Left lung (tissue), 10 donors: Measurements from ENCODE around the gene FAM240A. TPM values are rescaled to one million over a fixed set of nuclear protein-coding genes. Genes with fewer than 3 reads are reported as not detected.

ENCODE experiments used
- ATAC-seq: fragments of 200-7000 bp; cut with Tn5 transposase; one replicate; pipeline ENCODE4 v1.9.1; 2020; ENCODE audit warnings: moderate library complexity
- DNase-seq, 4 donors: peaks; one replicate each; pipeline ENCODE4 v3.0.0-alpha.2; 2013 to 2020
- H3K27ac ChIP-seq, 2 donors: fragments of 200-600 bp; sonication (generic) in 1 of 2; one replicate each; pipeline versions ENCODE4 v1.5.0 to v1.8.0; 2020 to 2021
- H3K27me3 ChIP-seq, 2 donors: fragments of 200-600 bp; sonication (generic) in 1 of 2; one replicate each; pipeline versions ENCODE4 v1.5.0 to v1.8.0; 2020 to 2021
- H3K36me3 ChIP-seq, 2 donors: fragments of 200-600 bp; sonication (generic) in 1 of 2; one replicate each; pipeline versions ENCODE4 v1.5.0 to v1.8.0; 2020 to 2021
- H3K4me1 ChIP-seq, 2 donors: fragments of 200-600 bp; one replicate each; pipeline ENCODE4 v1.8.0; 2021
- H3K4me3 ChIP-seq, 2 donors: fragments of 200-600 bp; sonication (generic) in 1 of 2; one replicate each; pipeline versions ENCODE4 v1.5.0 to v1.8.0; 2020 to 2021; ENCODE audit warnings: mild to moderate bottlenecking in 1 of 2
- H3K9me3 ChIP-seq, 2 donors: fragments of 200-600 bp; sonication (generic) in 1 of 2; one replicate each; pipeline versions ENCODE4 v1.5.0 to v1.8.0; 2020 to 2021
- CTCF ChIP-seq, 2 donors: fragments of 200-600 bp; sonication (generic) in 1 of 2; IDR thresholded peaks; one replicate each; pipeline versions ENCODE4 v1.5.0 to v1.8.0; 2021; ENCODE audit warnings: antibody characterized with exemption in 2 of 2
- intact Hi-C, 2 donors: fragments of 100-400 bp; cut with DNase I; formaldehyde crosslinking; loops; one replicate each; pipeline versions ENCODE4 v1.11.2 to v1.14.2; 2022
- polyA plus RNA-seq, 6 donors: library from polyadenylated mRNA; unstranded; fragments of 120-200 nt; gene quantifications; one replicate each; pipeline ENCODE4 v1.2.1, GENCODE V29; 2013; ENCODE audit not compliant: insufficient read length in 6 of 6
- total RNA-seq, 2 donors: library from RNA; stranded (reverse); fragmentation: NEBNext Ultra II Directional; extraction: Animal tissue kit (Norgen Biotek cat#: 25700); gene quantifications; one replicate each; pipeline ENCODE4 v1.2.1, GENCODE V29; 2021
- donor health status: DM: no; HTN: yes; CAD: no.
- donor health status: DM: no; HTN: no; CAD: no.

Gene FAM240A
- total and polyA plus RNA-seq, 8 donors = not detected

GRCh38 chr3:46665763-46666452, 53.6 kb downstream of the FAM240A start:
- Histone ChIP-seq H3K27ac (no peak overlapping the region), H3K4me3 (no peak overlapping the region), H3K36me3 (peaks cover 0 to 5% of the 10 kb centered on the region in 2 donors), H3K4me1 (peaks cover 0 to 5% of the 10 kb centered on the region in 2 donors), H3K27me3 (no peaks in the 10 kb centered on the region), H3K9me3 (no peaks in the 10 kb centered on the region)
- no peak for TF ChIP-seq CTCF (IDR thresholded peaks at IDR 0.05)
- ATAC-seq (no peak), DNase-seq (no peak)
- intact Hi-C loops = no loop called here

GRCh38 chr3:46666453-46666845, 54.1 kb downstream of the FAM240A start:
- intact Hi-C loops = no loop called here
- H3K36me3 ChIP-seq = peaks cover 0 to 10% of the 10 kb centered on the region in 2 donors
- DNase-seq (peak in 2 of 4 donors; percentile 26 to 28), ATAC-seq (peak; percentile 5)
- no peaks in the 10 kb centered on the region for H3K9me3 ChIP-seq
- no peak overlapping the region for H3K27ac ChIP-seq
- no peaks in the 10 kb centered on the region for H3K27me3 ChIP-seq
- no peak for TF ChIP-seq CTCF (IDR thresholded peaks at IDR 0.05)
- no peak overlapping the region for H3K4me3 ChIP-seq
- peaks cover 0 to 5% of the 10 kb centered on the region in 2 donors for H3K4me1 ChIP-seq

- TF ChIP-seq CTCF (IDR thresholded peaks at IDR 0.05) = no peak
- no peak overlapping the region for H3K27ac ChIP-seq
- intact Hi-C loops = no loop called here
- H3K4me3 ChIP-seq = no peak overlapping the region
- no peaks in the 10 kb centered on the region for H3K9me3 ChIP-seq
- peaks cover 0 to 16% of the 10 kb centered on the region in 2 donors for H3K36me3 ChIP-seq
- ATAC-seq (no peak), DNase-seq (peak in 2 of 4 donors; percentile 17 to 49)
- no peaks in the 10 kb centered on the region for H3K27me3 ChIP-seq
- peaks cover 0 to 5% of the 10 kb centered on the region in 2 donors for H3K4me1 ChIP-seq
These were observed 54.8 kb downstream of the FAM240A start for GRCh38 chr3:46667061-46667621.

GRCh38 chr3:46667657-46668056, 55.3 kb downstream of the FAM240A start:
- peak in 2 of 4 donors; percentile 20 to 66 for DNase-seq
- no peaks in the 10 kb centered on the region for H3K9me3 ChIP-seq
- no peak overlapping the region for H3K27ac ChIP-seq
- no peak for ATAC-seq
- peaks cover 0 to 16% of the 10 kb centered on the region in 2 donors for H3K36me3 ChIP-seq
- TF ChIP-seq CTCF (IDR thresholded peaks at IDR 0.05) = no peak
- no peak overlapping the region for H3K4me3 ChIP-seq
- intact Hi-C loops = no loop called here
- H3K4me1 ChIP-seq = peaks cover 0 to 5% of the 10 kb centered on the region in 2 donors
- no peaks in the 10 kb centered on the region for H3K27me3 ChIP-seq

- Histone ChIP-seq H3K9me3 (no peaks in the 10 kb centered on the region), H3K4me1 (peaks cover 0 to 4% of the 10 kb centered on the region in 2 donors), H3K27ac (no peak overlapping the region), H3K27me3 (no peaks in the 10 kb centered on the region), H3K4me3 (no peak overlapping the region), H3K36me3 (peaks cover 0 to 19% of the 10 kb centered on the region in 2 donors)
- DNase-seq = peak in 2 of 4 donors; percentile 31 to 69
- no peak for TF ChIP-seq CTCF (IDR thresholded peaks at IDR 0.05)
- no peak for ATAC-seq
- intact Hi-C loops = no loop called here
These were observed 55.8 kb downstream of the FAM240A start for GRCh38 chr3:46668116-46668515.
